Neuronal stem cell (in vitro differentiated cells): ENCODE results near the gene CEBPB.

Experiments used
- DNase-seq: peaks from one replicate; pipeline ENCODE4 v3.0.0-alpha.2; 2013; ENCODE audit warnings: low spot score
- H2AFZ ChIP-seq: one replicate; pipeline ENCODE4 v1.6.1; 2013; ENCODE audit warnings: mild to moderate bottlenecking, low read length, inconsistent platforms
- H2AK5ac ChIP-seq: 2 replicates; pipeline ENCODE4 v1.6.1; 2013; ENCODE audit warnings: low read depth, mild to moderate bottlenecking, inconsistent platforms, low read length, moderate library complexity, mixed read lengths
- H2BK120ac ChIP-seq: 2 replicates; pipeline ENCODE4 v1.6.1; 2013; ENCODE audit warnings: low read depth, mild to moderate bottlenecking, inconsistent platforms, low read length, moderate library complexity, mixed read lengths
- H2BK12ac ChIP-seq: one replicate; pipeline ENCODE4 v1.6.1; 2013; ENCODE audit warnings: low read length, inconsistent platforms
- H2BK15ac ChIP-seq: 2 replicates; pipeline ENCODE4 v1.6.1; 2013; ENCODE audit warnings: mild to moderate bottlenecking, low read length, inconsistent platforms, mixed read lengths
- H2BK5ac ChIP-seq: one replicate; pipeline ENCODE4 v1.6.1; 2013; ENCODE audit warnings: inconsistent platforms, mild to moderate bottlenecking, low read length, moderate library complexity
- H3K14ac ChIP-seq: one replicate; pipeline ENCODE4 v1.6.1; 2013; ENCODE audit warnings: low read length, inconsistent platforms
- H3K18ac ChIP-seq: 2 replicates; pipeline ENCODE4 v1.6.1; 2013; ENCODE audit warnings: low read length, inconsistent platforms
- H3K23ac ChIP-seq: 2 replicates; pipeline ENCODE4 v1.6.1; 2013; ENCODE audit warnings: low read depth, mild to moderate bottlenecking, mixed read lengths, low read length, inconsistent platforms; ENCODE audit not compliant: poor library complexity
- H3K27ac ChIP-seq: replicated peaks from 3 replicates; pipeline ENCODE4 v1.5.1; 2013; ENCODE audit warnings: low read length, inconsistent platforms
- H3K27me3 ChIP-seq, 3 experiments: 2 replicates each; pipeline ENCODE4 v1.6.1; 2013; ENCODE audit warnings: low read length in 3 of 3, mild to moderate bottlenecking in 2 of 3, inconsistent platforms in 1 of 3, low read depth in 1 of 3, mixed read lengths in 1 of 3, moderate library complexity in 1 of 3; ENCODE audit not compliant: control insufficient read depth in 3 of 3, insufficient read depth in 3 of 3
- H3K36me3 ChIP-seq, 2 donors: replicated peaks in 1 of 2; 2 replicates each; pipeline ENCODE4 v1.6.1; 2013; ENCODE audit warnings: low read length in 2 of 2; ENCODE audit not compliant: control insufficient read depth in 2 of 2, insufficient read depth in 2 of 2
- H3K4ac ChIP-seq: 2 replicates; pipeline ENCODE4 v1.6.1; 2013; ENCODE audit warnings: inconsistent platforms, mild to moderate bottlenecking, low read length, moderate library complexity
- H3K4me1 ChIP-seq, 2 donors: 1 replicate in 1 of 2; 2 replicates in 1 of 2; pipeline ENCODE4 v1.6.1; 2013; ENCODE audit warnings: low read length in 2 of 2, low read depth in 1 of 2; ENCODE audit not compliant: control insufficient read depth in 2 of 2, insufficient read depth in 1 of 2
- H3K4me2 ChIP-seq: one replicate; pipeline ENCODE4 v1.6.1; 2013; ENCODE audit warnings: mild to moderate bottlenecking, low read length, inconsistent platforms; ENCODE audit not compliant: insufficient read depth, poor library complexity, severe bottlenecking
- H3K4me3 ChIP-seq, 2 donors: 2 replicates each; pipeline ENCODE4 v1.5.1; 2013; ENCODE audit warnings: low read length in 2 of 2, mild to moderate bottlenecking in 2 of 2, inconsistent platforms in 1 of 2, moderate library complexity in 1 of 2
- H3K79me1 ChIP-seq: one replicate; pipeline ENCODE4 v1.6.1; 2013; ENCODE audit warnings: low read depth, mild to moderate bottlenecking, inconsistent platforms, low read length, moderate library complexity
- H3K9ac ChIP-seq: one replicate; pipeline ENCODE4 v1.6.1; 2013; ENCODE audit warnings: mild to moderate bottlenecking, low read depth, low read length, inconsistent platforms; ENCODE audit not compliant: poor library complexity
- H3K9me3 ChIP-seq, 2 donors: replicated peaks in 1 of 2; 2 replicates each; pipeline versions ENCODE3 to v1.6.1; 2013; ENCODE audit warnings: low read length in 2 of 2, mild to moderate bottlenecking in 2 of 2, inconsistent platforms in 1 of 2, low read depth in 1 of 2, mixed read lengths in 1 of 2, moderate library complexity in 1 of 2; ENCODE audit not compliant: control insufficient read depth in 2 of 2, insufficient read depth in 1 of 2
- H4K8ac ChIP-seq: one replicate; pipeline ENCODE4 v1.6.1; 2013; ENCODE audit warnings: low read depth, mild to moderate bottlenecking, inconsistent platforms, low read length, moderate library complexity
- H4K91ac ChIP-seq: one replicate; pipeline ENCODE4 v1.6.1; 2013; ENCODE audit warnings: low read length, low read depth, mild to moderate bottlenecking, inconsistent platforms; ENCODE audit not compliant: poor library complexity
- WGBS, 2 donors: extraction: QIAGEN DNeasy Blood & Tissue Kit; methylation state at CpG; one replicate each; pipeline ENCODE4 v1.1.7; 2013; ENCODE audit warnings: missing lambda C conversion rate in 2 of 2, mixed read lengths in 1 of 2; ENCODE audit not compliant: insufficient read length in 2 of 2, insufficient replicate concordance in 1 of 2; ENCODE audit errors: extremely low coverage in 2 of 2; 5-methylcytosine and 5-hydroxymethylcytosine counted together

CEBPB gene

DNA sequence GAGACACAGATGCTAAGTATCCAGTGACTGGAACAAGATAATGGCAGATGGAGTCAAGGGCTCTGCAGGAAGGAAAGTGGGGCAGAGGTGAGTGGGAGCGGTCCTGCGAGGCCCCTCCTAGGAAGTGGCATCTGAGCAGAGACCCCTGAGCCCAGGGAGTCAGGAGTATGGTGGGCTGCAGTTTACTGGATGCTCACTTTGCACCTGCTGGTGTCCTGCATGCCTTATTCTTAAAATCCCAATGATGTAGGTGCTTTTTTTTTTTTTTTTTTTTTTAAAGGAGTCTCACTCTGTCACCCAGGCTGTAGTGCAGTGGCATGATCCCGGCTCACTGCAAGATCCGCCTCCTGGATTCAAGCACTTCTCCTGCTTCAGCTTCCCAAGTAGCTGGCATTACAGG, 5.6 kb downstream of the CEBPB start:
- H3K36me3 ChIP-seq = no peaks in the 10 kb centered on the region
- H2AK5ac ChIP-seq = no peak overlapping the region
- no peak for DNase-seq
- no peak overlapping the region for H3K27ac ChIP-seq
- H3K18ac ChIP-seq = no peak overlapping the region
- H3K9ac ChIP-seq = no peak overlapping the region
- H2BK12ac ChIP-seq = no peak overlapping the region
- peaks cover 0 to 2% of the 10 kb centered on the region in 2 donors for H3K9me3 ChIP-seq
- H3K4me1 ChIP-seq = peaks cover 10 to 18% of the 10 kb centered on the region in 2 donors
- H4K91ac ChIP-seq = no peak overlapping the region
- no peak overlapping the region for H4K8ac ChIP-seq
- H2BK5ac ChIP-seq = no peak overlapping the region
- peaks cover 0 to 23% (median 3%) of the 10 kb centered on the region in 3 experiments for H3K27me3 ChIP-seq
- no peak overlapping the region for H2AFZ ChIP-seq
- WGBS, 2 donors = no CpG with 5 or more reads among the region's 4 CpGs
- H2BK120ac ChIP-seq = no peak overlapping the region
- no peak overlapping the region for H3K4me2 ChIP-seq
- H3K4ac ChIP-seq = no peak overlapping the region
- no peak overlapping the region for H3K14ac ChIP-seq
- peaks cover 1% of the 10 kb centered on the region for H3K79me1 ChIP-seq
- H3K23ac ChIP-seq = no peak overlapping the region
- H3K4me3 ChIP-seq = no peak overlapping the region
- H2BK15ac ChIP-seq = no peak overlapping the region

DNA sequence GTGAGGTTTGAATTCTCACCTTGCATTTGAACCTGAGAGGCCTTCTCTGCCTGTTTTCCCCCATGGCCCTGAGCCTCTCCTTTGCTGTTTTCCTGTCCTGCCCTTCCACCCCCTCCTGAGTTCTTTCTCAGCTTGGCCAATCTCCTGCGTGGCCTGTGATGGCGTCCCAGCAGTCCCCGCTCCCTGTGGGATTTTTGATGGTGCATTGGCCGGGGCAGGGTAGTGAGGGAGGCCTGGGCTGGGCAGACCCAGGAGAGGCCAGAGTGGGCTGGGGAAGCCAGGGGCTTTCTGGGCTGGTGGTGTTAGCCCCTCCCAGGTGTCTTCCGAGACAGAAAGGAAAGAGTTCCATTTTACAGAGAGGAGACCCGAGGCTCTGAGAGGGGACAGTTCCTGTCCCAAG, 6.3 kb downstream of the CEBPB start:
- H2BK15ac ChIP-seq = no peak overlapping the region
- peaks cover 0 to 2% of the 10 kb centered on the region in 2 donors for H3K9me3 ChIP-seq
- no peak overlapping the region for H3K4ac ChIP-seq
- H3K79me1 ChIP-seq = peaks cover 1% of the 10 kb centered on the region
- H4K8ac ChIP-seq = no peak overlapping the region
- no peak overlapping the region for H3K4me2 ChIP-seq
- peak overlapping the region; percentile 10 for H2AK5ac ChIP-seq
- H3K14ac ChIP-seq = no peak overlapping the region
- H3K4me3 ChIP-seq = no peak overlapping the region
- H3K9ac ChIP-seq = no peak overlapping the region
- H3K4me1 ChIP-seq = peaks cover 10 to 17% of the 10 kb centered on the region in 2 donors
- H4K91ac ChIP-seq = no peak overlapping the region
- H3K36me3 ChIP-seq = no peaks in the 10 kb centered on the region
- no peak overlapping the region for H2BK5ac ChIP-seq
- no peak overlapping the region for H3K27ac ChIP-seq
- WGBS, 2 donors = no CpG with 5 or more reads among the region's 6 CpGs
- peaks cover 0 to 19% (median 0%) of the 10 kb centered on the region in 3 experiments for H3K27me3 ChIP-seq
- H2BK120ac ChIP-seq = no peak overlapping the region
- no peak for DNase-seq
- H3K23ac ChIP-seq = no peak overlapping the region
- no peak overlapping the region for H2BK12ac ChIP-seq
- no peak overlapping the region for H3K18ac ChIP-seq
- no peak overlapping the region for H2AFZ ChIP-seq

DNA sequence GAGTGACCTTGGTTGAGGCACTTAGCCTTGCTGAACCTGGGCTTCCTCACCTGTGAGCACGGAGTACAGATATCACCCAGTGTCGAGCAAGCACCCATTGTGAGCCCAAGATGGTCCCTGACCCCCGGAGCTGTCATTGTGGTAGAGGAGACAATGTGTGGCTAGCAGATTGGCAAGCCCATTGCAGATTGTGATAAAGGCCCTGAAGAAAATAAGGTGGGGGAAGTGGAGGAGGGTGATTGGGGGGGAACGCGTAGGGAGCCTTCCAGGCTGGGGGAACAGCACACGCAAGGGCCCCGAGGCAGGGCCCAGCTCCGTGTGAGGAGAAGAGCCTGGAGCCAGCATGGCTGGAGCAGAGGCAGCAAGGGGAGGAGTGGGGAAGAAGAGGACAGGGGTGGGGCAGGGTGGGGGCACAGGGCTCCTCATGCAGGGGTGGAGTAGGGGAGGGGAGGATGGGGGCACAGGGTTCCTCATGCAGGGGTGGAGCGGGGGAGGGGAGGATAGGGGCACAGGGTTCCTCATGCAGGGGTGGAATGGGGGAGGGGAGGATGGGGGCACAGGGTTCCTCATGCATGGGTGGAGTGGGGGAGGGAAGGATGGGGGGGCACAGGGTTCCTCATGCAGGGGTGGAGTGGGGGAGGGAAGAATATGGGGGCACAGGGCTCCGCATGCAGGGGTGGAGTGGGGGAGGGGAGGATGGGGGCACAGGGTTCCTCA, 7.0 kb downstream of the CEBPB start:
- H3K4me1 ChIP-seq = peaks cover 9 to 16% of the 10 kb centered on the region in 2 donors
- H2BK120ac ChIP-seq = no peak overlapping the region
- H2BK12ac ChIP-seq = no peak overlapping the region
- H3K27me3 ChIP-seq = peaks cover 0 to 15% (median 0%) of the 10 kb centered on the region in 3 experiments
- no peak overlapping the region for H3K4me3 ChIP-seq
- no peak overlapping the region for H2AFZ ChIP-seq
- H2BK5ac ChIP-seq = no peak overlapping the region
- peak overlapping the region; percentile 49 for H3K18ac ChIP-seq
- H3K4ac ChIP-seq = no peak overlapping the region
- H3K23ac ChIP-seq = no peak overlapping the region
- no peak overlapping the region for H2AK5ac ChIP-seq
- H3K79me1 ChIP-seq = peaks cover 1% of the 10 kb centered on the region
- H3K27ac ChIP-seq = no peak overlapping the region
- no peak overlapping the region for H3K9ac ChIP-seq
- H4K91ac ChIP-seq = no peak overlapping the region
- no CpG with 5 or more reads among the region's 10 CpGs for WGBS, 2 donors
- no peak for DNase-seq
- no peaks in the 10 kb centered on the region for H3K36me3 ChIP-seq
- peaks cover 0 to 3% of the 10 kb centered on the region in 2 donors for H3K9me3 ChIP-seq
- no peak overlapping the region for H3K4me2 ChIP-seq
- H4K8ac ChIP-seq = no peak overlapping the region
- no peak overlapping the region for H3K14ac ChIP-seq
- no peak overlapping the region for H2BK15ac ChIP-seq

DNA sequence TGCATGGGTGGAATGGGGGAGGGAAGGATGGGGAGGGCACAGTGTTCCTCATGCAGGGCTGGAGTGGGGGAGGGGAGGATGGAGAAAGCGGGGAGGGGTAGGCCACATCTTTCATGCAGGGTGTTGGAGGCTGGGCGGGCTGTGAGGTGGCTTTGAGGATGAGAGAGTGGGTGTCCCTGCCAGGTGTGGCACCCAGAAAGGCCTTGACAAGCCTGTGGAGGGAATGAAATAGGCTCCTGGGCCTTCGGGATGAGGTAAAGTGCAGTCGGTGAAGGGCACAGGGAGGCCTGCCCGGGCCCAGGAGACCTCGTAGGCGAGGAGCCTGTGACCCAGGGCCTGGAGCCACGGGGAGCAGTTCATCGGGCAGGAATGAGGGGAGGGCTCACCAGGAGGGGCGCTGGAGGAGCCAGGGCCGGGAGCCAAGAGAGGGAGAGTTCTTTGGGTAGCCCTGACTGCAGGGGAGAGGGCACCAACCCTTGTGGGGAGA, 7.6 kb downstream of the CEBPB start:
- no peak overlapping the region for H3K14ac ChIP-seq
- H3K36me3 ChIP-seq = no peaks in the 10 kb centered on the region
- no peak overlapping the region for H3K9ac ChIP-seq
- H2BK5ac ChIP-seq = no peak overlapping the region
- no peak overlapping the region for H4K8ac ChIP-seq
- peaks cover 4 to 11% of the 10 kb centered on the region in 2 donors for H3K4me1 ChIP-seq
- H3K18ac ChIP-seq = peak overlapping the region; percentile 77
- no peak overlapping the region for H3K4me3 ChIP-seq
- H3K79me1 ChIP-seq = peaks cover 1% of the 10 kb centered on the region
- no peak overlapping the region for H4K91ac ChIP-seq
- no peak for DNase-seq
- no peak overlapping the region for H2BK15ac ChIP-seq
- H3K9me3 ChIP-seq = peaks cover 0 to 3% of the 10 kb centered on the region in 2 donors
- H3K27me3 ChIP-seq = peaks cover 0 to 9% (median 0%) of the 10 kb centered on the region in 3 experiments
- no peak overlapping the region for H2BK120ac ChIP-seq
- no CpG with 5 or more reads among the region's 11 CpGs for whole genome bisulfite sequencing, 2 donors
- H2BK12ac ChIP-seq = no peak overlapping the region
- no peak overlapping the region for H3K4ac ChIP-seq
- peak overlapping the region; percentile 30 for H2AFZ ChIP-seq
- no peak overlapping the region for H3K27ac ChIP-seq
- H3K23ac ChIP-seq = peak overlapping the region; percentile 60
- H2AK5ac ChIP-seq = no peak overlapping the region
- no peak overlapping the region for H3K4me2 ChIP-seq
